ENCODE measurements around the gene MT1M.
"Not testable (repeated sequence)": the region's sequence is repeated elsewhere in the genome, so short reads cannot be mapped to it uniquely, and the experiment has no call there.

Gene MT1M

DNA sequence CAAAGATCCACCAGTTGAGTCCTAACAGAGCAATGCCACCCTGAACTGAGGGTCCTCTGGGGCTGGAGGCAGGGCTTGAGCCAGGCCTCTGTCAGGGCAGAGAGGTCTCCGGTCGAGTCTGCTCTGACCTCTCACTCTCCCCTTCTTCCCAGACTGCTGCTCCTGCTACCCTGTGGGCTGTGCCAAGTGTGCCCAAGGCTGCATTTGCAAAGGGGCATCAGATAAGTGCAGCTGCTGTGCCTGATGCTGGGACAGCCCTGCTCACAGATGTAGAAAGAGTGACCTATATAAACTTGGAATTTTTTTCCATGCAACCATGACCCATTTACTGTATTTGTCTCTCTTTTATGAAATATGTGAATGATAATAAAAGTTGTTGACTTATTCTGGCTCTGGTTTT is 16.8 kb downstream of the MT1M start:
- no peak for DNase-seq (ENCODE audit: low spot score)

GRCh38 chr16:56649820-56650219 is 17.4 kb downstream of the MT1M start:
- no peak for DNase-seq (ENCODE audit: low spot score)

DNA sequence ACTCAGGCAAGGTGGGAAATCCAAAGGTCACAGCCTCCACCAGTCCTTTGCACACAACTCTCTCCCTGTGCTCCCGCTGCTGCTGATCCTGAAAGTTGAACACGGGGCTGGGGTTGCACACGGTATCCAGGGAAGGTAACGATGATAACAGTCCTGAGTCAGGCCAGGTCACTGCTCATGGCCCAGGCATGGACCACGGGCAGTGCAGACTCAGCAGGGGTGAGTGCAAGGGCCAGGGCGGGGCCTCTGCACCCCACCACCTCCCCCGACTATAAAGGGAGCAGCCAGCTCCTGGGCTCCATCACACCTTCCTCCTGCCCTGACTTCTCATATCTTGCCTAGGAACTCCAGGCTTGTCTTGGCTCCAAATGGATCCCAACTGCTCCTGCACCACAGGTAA is 19.1 kb downstream of the MT1M start, which contains the start of gene MT1B:
Gene MT1B (plus strand): TSS at position 301 of the 400 bp plus-strand sequence. CDS start 68 bp downstream, at position 369.
- DNase-seq (ENCODE audit: low spot score), result no peak

DNA sequence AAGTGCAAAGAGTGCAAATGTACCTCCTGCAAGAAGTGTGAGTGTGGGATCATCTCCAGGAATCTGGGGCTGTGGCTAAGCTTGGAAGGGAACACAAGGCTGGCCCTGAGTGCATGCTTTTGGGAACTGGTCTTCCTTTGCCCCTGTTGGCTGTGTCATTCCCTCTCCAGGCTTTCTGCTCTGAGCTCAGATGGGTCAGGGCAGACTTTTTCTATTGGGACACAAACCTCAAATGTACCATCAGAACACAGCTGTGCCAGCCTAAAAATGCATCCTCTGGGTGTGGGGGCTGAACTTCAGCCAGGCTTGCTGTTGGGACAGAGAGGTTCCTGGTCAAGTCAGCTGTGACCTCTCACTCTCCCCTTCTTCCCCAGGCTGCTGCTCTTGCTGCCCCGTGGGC is 20.1 kb downstream of the MT1M start:
- no peak for DNase-seq (ENCODE audit: low spot score)

- no peak for DNase-seq (ENCODE audit: low spot score)
These were observed 20.8 kb downstream of the MT1M start for GRCh38 chr16:56653218-56653617.

- no peak for DNase-seq (ENCODE audit: low spot score)
These were observed 25.3 kb downstream of the MT1M start, which contains the start of gene MT1F for GRCh38 chr16:56657555-56658326. Gene MT1F, plus strand, starts transcription at chr16:56657959. Its CDS starts 100 bp downstream, at chr16:56658059.

- no peak for DNase-seq (ENCODE audit: low spot score)
These were observed 25.9 kb downstream of the MT1M start for GRCh38 chr16:56658327-56658875.

DNA sequence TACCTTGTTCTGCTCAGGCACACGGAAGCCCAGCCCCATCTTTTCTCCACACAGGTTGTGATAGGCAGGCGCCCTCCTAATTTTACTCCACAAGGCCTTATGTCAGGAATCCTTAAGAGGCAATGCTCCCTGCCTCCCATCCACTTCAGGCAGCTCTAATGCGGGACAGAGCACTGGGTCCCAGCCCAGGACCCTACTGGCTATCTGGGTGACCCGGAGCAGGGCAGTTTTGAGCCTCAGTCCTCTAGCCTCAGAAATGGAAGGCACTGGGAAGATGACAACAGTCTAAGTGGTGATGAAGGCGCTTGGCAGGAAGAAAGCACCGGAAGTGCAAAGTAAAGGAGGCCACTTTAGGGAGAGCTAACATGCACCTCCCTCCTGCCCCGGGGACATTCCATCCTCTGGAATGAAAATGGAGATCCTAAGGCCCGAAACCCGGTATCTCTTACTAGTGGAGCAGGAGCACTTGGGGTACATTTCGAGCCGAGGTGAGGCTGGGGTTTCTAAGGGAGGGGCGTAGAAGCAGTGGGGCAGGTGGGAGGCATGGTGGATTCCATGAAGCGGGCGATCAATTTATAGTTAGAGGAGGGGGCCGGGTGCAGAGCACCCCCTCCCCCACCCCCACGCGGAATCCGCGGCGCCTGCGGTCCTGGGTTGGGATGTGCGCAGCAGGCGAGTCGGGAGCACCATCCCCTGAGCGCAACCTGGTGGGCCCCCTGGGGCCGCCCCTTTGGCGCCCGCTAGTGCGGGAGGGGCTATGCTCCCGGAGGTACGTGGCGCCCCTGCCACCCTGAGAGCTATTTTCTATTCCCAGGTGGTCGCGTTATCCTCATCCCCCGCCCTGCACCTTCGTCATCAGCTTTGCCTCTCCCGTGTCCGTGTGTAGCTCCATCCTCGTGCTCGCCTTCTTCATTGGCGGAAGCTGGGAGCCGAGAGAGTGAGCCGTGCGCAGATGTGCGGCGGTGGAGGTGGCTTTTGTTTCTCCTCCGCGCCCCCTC is 30.2 kb downstream of the MT1M start:
- DNase-seq (ENCODE audit: low spot score), result no peak

GRCh38 chr16:56664506-56664905 is 32.0 kb downstream of the MT1M start:
- DNase-seq (ENCODE audit: low spot score), result no peak

DNA sequence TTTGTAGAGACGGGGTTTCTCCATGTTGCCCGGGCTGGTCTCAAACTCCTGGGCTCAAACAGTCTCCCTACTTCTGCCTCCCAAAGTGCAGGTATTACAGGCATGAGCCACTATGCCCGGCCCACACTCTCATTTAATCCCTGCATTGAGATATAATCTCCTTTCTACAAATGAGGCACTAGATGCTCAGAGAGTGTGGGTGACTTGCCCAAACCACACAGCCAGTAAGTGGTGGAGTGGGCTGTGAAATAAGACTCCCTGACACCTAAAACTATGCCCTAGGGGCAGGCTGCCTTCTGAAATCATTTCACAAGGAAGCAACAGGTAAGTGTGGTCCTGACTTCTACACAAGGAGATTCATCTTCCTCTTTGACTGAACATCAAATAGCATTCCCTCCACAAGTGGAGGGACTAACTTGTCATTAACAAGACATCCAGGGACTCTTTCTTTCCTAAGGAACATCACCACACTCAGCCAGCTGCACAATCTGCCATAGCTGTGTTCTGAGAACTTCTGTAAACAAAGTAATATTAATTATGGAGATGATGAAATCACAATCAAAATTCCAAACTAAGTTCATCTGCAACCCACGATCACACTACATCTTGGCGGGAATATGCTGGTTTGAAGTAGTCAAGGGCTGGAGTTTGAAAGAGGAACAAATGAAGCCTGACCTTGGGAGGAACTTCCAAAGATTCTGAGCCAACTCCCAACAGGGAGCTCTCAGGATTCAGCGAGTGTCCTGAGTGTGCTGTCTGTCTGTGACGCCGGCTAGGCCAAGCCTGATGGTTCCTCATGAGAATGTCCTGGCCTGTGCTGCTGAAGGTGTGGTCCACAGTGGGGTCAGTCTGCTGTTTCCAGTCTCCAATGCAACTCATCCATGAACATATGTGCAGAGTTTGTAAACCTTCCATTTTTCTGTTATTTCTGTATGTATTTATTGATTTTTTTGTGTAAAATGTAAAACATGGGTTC is 33.1 kb downstream of the MT1M start:
- DNase-seq (ENCODE audit: low spot score), result not testable (repeated sequence)

DNA sequence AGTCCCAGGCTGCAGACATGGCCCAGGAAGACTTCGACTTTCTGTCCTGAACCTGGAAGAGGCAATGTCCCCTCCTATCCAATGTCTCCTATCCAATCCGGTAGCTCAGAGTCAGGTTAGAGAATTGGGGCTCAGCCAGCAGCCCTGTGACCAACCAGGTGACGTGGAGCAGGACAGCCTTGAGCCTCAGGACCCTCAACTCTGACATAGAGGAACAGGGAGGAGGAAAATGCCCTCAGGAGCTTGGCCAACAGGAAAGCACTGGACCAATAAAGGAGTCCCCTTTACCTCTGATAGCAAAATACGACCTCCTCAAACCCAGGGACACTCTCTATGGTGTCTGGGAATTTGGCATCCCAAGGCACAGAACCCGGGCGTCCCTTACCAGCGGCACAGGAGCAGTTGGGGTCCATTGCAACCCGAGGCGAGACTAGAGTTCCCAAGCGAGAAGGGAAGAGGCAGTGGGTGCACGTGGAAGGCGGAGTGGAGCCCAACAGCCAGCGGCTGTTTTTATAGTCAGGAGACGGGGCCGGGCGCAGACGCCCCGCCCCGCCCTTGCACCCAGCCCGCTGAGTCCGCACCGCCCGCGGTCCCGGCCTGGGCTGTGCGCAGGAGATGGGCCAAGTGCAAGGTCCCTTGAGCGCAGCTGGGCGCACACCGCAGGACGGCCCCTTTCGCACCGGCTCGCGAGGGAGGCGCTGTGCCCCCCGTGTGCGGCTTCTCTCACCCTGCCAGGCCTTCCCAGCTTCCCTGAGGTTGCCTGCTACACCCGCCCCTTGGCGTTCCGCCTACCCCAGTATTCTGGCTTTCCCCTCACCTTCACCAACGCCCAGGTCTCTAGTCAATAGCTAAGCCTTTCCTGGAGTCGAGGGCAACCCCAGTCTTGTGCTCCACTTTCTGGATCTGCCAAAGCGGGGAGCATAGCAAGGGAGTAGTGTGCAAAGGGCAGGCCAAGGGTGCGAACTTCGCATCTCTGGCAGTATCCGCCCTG is 35.4 kb downstream of the MT1M start, which contains the start of gene MT1G:
Gene MT1G (minus strand): TSS at position 485 of the 991 bp plus-strand sequence. CDS start 72 bp downstream, at position 413.
- no peak for DNase-seq (ENCODE audit: low spot score)

- DNase-seq (ENCODE audit: low spot score), result no peak
These were observed 36.8 kb downstream of the MT1M start, which contains the start of gene MT1H for GRCh38 chr16:56669005-56669839. Gene MT1H, plus strand, starts transcription at chr16:56669814. Its CDS starts 71 bp downstream, at chr16:56669885.

GRCh38 chr16:56669840-56670619 is 37.6 kb downstream of the MT1M start:
- DNase-seq (ENCODE audit: low spot score), result no peak

DNA sequence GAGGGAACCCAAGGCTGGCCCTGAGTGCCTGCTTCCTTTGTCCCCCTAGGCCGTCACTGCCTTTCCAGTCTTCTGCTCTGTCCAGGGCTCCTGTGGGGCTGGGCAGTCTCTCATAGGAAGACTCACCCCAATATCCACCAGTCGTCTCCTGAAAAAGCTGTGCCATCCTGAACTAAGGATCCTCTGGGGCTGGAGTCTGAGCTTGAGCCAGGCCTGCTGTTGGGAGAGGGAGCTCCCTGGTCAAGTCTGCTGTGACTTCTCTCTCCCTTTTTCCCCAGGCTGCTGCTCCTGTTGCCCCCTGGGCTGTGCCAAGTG is 38.1 kb downstream of the MT1M start:
- no peak for DNase-seq (ENCODE audit: low spot score)

- DNase-seq (ENCODE audit: low spot score), result not testable (repeated sequence)
These were observed 39.2 kb downstream of the MT1M start for GRCh38 chr16:56671691-56672090.

- DNase-seq (ENCODE audit: low spot score), result not testable (repeated sequence)
These were observed 39.7 kb downstream of the MT1M start for GRCh38 chr16:56672171-56672570.

DNA sequence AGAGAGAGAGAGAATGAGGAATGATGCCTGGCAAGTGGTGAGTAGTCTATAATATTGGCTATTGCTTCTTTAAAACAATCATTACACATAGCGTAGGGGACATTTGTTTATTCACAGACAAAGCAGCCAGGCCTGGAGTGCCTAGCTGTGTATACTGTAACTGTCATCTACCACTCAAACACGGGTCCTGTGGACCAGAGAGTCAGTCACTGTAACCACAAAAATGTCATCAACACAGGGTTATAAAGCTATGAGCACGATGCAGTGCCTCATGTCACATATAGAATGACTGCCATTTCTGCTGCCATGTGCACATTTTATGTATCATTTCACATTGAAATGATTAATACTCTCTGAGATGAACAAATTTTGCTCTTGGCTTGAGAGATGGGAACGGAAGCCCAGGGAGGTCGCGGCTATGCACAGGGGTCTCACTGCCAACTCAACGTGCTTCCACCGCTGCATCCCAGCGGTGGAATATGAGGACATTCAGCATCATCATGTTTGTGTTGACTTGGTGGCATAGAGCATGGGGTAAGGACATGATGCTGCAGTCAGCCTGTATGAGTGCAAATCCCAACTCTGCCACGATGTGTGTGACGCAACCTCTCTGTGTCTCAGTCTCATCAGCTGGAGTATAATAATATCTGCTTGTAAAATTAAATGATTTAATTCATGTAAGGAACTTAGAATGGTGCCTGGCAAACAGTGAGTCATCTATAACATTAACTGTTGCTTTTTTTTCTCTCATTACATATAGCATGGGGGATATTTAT is 40.5 kb downstream of the MT1M start:
- no peak for DNase-seq (ENCODE audit: low spot score)
